ENCODE measurements around the gene KCND3. TPM values are rescaled to one million over a fixed set of nuclear protein-coding genes. Genes with fewer than 3 reads are reported as not detected.

The KCND3 gene
- total RNA-seq, 1 experiment from 2014 or later = 0.15 TPM

GRCh38 chr1:111768023-111768422, 221.4 kb downstream of the KCND3 start:
- H3K4me2 ChIP-seq (ENCODE audit: insufficient read depth, insufficient read length, low read length) = no peak overlapping the region
- no peak overlapping the region for H3K56ac ChIP-seq (ENCODE audit: insufficient read length, low read depth, low read length)
- no peak overlapping the region for H3K4me3 Mint-ChIP-seq
- no peak overlapping the region for H4K91ac ChIP-seq (ENCODE audit: insufficient read length, low read depth, low read length)
- no peak overlapping the region for H4K8ac ChIP-seq (replicated peaks; ENCODE audit: insufficient read length, low read depth, low read length)
- no peak overlapping the region for H2AFZ ChIP-seq (ENCODE audit: low read length)
- no peak overlapping the region for H3K23ac ChIP-seq (ENCODE audit: insufficient read length, low read depth, low read length)
- no peaks in the 10 kb centered on the region for H3K4me1 ChIP-seq (ENCODE audit: insufficient read depth, low read length)
- no peak for DNase-seq
- H3K27ac Mint-ChIP-seq = no peak overlapping the region
- no peak overlapping the region for H3K9ac ChIP-seq (ENCODE audit: extremely low read depth, insufficient read length, low read length)
- no peak overlapping the region for H2BK5ac ChIP-seq (ENCODE audit: insufficient read length, low read length)
- H3K4ac ChIP-seq (ENCODE audit: low read depth, low read length) = no peak overlapping the region
- no peaks in the 10 kb centered on the region for H3K27me3 Mint-ChIP-seq (ENCODE audit: low read depth)
- TF ChIP-seq CTCF (conservative IDR thresholded peaks at IDR 0.05) = no peak
- H4K20me1 ChIP-seq (ENCODE audit: control insufficient read depth, insufficient read depth, insufficient read length) = no peaks in the 10 kb centered on the region
- no peaks in the 10 kb centered on the region for H3K79me2 ChIP-seq (ENCODE audit: insufficient read depth, low read length)
- H3K4me1 Mint-ChIP-seq = no peaks in the 10 kb centered on the region
- no peak overlapping the region for H2BK12ac ChIP-seq (ENCODE audit: insufficient read length, low read depth, low read length)
- H3K9me3 Mint-ChIP-seq = no peaks in the 10 kb centered on the region
- H2BK120ac ChIP-seq (ENCODE audit: low read depth, low read length, poor library complexity, severe bottlenecking) = no peak overlapping the region
- H3K36me3 Mint-ChIP-seq (ENCODE audit: insufficient read depth in 1 of 3, low read depth in 3 of 3) = peaks cover 12 to 43% (median 41%) of the 10 kb centered on the region in 3 experiments; a peak in 5 of 7 replicates
- no peak overlapping the region for H2BK15ac ChIP-seq (ENCODE audit: low read depth, low read length)
- no peak overlapping the region for H3T11ph ChIP-seq (ENCODE audit: low read length)
- no peak overlapping the region for H4K5ac ChIP-seq (ENCODE audit: insufficient read length, low read depth, low read length)
- no peaks in the 10 kb centered on the region for H3K23me2 ChIP-seq (ENCODE audit: insufficient read length, low read depth, low read length, poor library complexity, severe bottlenecking)
- H3K27ac ChIP-seq (ENCODE audit: insufficient read length, low read depth, low read length) = no peak overlapping the region
- no peaks in the 10 kb centered on the region for H3K79me1 ChIP-seq (ENCODE audit: insufficient read depth, low read depth, low read length, poor library complexity, severe bottlenecking)
- no peak overlapping the region for H3K14ac ChIP-seq (ENCODE audit: insufficient read depth, low read length)
- no peaks in the 10 kb centered on the region; the same call in 1 of the 2 replicates for H3K27me3 ChIP-seq (ENCODE audit: insufficient read depth, low read length)
- no peak overlapping the region for H2AK5ac ChIP-seq (ENCODE audit: insufficient read length, low read length)
- no peaks in the 10 kb centered on the region for H3K9me3 ChIP-seq (ENCODE audit: control insufficient read depth, low read depth, low read length)
- no peak overlapping the region for H2BK20ac ChIP-seq (ENCODE audit: low read depth, low read length, poor library complexity, severe bottlenecking)
- no peak overlapping the region for H3K18ac ChIP-seq (ENCODE audit: insufficient read length, low read depth, low read length)

All from H9 (cell line).